Measurements from ENCODE around the gene FAM53C.

The FAM53C gene

GRCh38 chr5:138353560-138354080 is 15.6 kb downstream of the FAM53C start:
- H3K9me3 ChIP-seq (ENCODE audit: insufficient read depth, low read depth, low read length), result peaks cover 2% of the 10 kb centered on the region
- no peak for DNase-seq
- H3K4ac ChIP-seq (ENCODE audit: low read depth, low read length), result peak overlapping the region; percentile 57
- H4K12ac ChIP-seq (ENCODE audit: low read depth, low read length), result no peak overlapping the region
- no peak overlapping the region for H3K14ac ChIP-seq (ENCODE audit: low read length)
- peak overlapping the region; percentile 79 for H3K4me2 ChIP-seq (ENCODE audit: low read length)
- H2BK5ac ChIP-seq (ENCODE audit: low read depth, low read length, poor library complexity), result peak overlapping the region; percentile 23
- H3K4me3 ChIP-seq (ENCODE audit: low read depth, low read length), result peak overlapping the region; percentile 97
- H3K9ac ChIP-seq (ENCODE audit: low read length), result peak overlapping the region; percentile 94
- H4K8ac ChIP-seq (ENCODE audit: low read depth, low read length), result peak overlapping the region; percentile 91
- no peak overlapping the region for H2AK5ac ChIP-seq (ENCODE audit: low read length)
- H3K36me3 ChIP-seq (ENCODE audit: control insufficient read depth in 1 of 2, insufficient read depth in 2 of 2, low read length in 2 of 2), result peaks cover 6 to 8% of the 10 kb centered on the region in 2 experiments
- H2BK12ac ChIP-seq (ENCODE audit: low read length), result no peak overlapping the region
- H3K79me2 ChIP-seq (ENCODE audit: control insufficient read depth, insufficient read depth, low read length, poor library complexity), result peaks cover 19% of the 10 kb centered on the region
- H3K79me1 ChIP-seq (ENCODE audit: low read length), result peaks cover 10% of the 10 kb centered on the region
- H2BK120ac ChIP-seq (ENCODE audit: insufficient read depth, low read length, poor library complexity), result no peak overlapping the region
- no CpG with 5 or more reads among the region's 11 CpGs for WGBS (ENCODE audit: extremely low coverage, insufficient coverage, insufficient read length)
- H3K27ac ChIP-seq (ENCODE audit: low read depth, low read length), result peak overlapping the region; percentile 91
- H2AFZ ChIP-seq (ENCODE audit: insufficient read depth, low read length, poor library complexity), result peak overlapping the region; percentile 32
- H3K27me3 ChIP-seq (ENCODE audit: insufficient read depth, low read length), result no peaks in the 10 kb centered on the region
- no peak overlapping the region for H3K23ac ChIP-seq (ENCODE audit: low read length)
- peaks cover 2 to 3% of the 10 kb centered on the region in 2 experiments for H3K4me1 ChIP-seq (ENCODE audit: control insufficient read depth in 1 of 2, insufficient read depth in 2 of 2, low read length in 2 of 2)
- peak overlapping the region; percentile 89 for H4K91ac ChIP-seq (ENCODE audit: low read depth, low read length)
- H3K18ac ChIP-seq (ENCODE audit: low read length), result no peak overlapping the region

- Histone ChIP-seq H4K8ac (ENCODE audit: low read depth, low read length) (no peak overlapping the region), H3K14ac (ENCODE audit: low read length) (no peak overlapping the region), H3K18ac (ENCODE audit: low read length) (no peak overlapping the region), H3K36me3 (ENCODE audit: control insufficient read depth in 1 of 2, insufficient read depth in 2 of 2, low read length in 2 of 2) (peaks cover 2 to 3% of the 10 kb centered on the region in 2 experiments), H3K4me1 (ENCODE audit: control insufficient read depth in 1 of 2, insufficient read depth in 2 of 2, low read length in 2 of 2) (peaks cover 2 to 3% of the 10 kb centered on the region in 2 experiments), H3K4me3 (ENCODE audit: low read depth, low read length) (no peak overlapping the region), H3K4ac (ENCODE audit: low read depth, low read length) (peak overlapping the region; percentile 96), H3K9ac (ENCODE audit: low read length) (no peak overlapping the region), H2AK5ac (ENCODE audit: low read length) (no peak overlapping the region), H3K9me3 (ENCODE audit: insufficient read depth, low read depth, low read length) (peaks cover 2% of the 10 kb centered on the region), H3K4me2 (ENCODE audit: low read length) (peak overlapping the region; percentile 79), H2BK5ac (ENCODE audit: low read depth, low read length, poor library complexity) (no peak overlapping the region), H2BK12ac (ENCODE audit: low read length) (no peak overlapping the region), H3K27me3 (ENCODE audit: insufficient read depth, low read length) (no peaks in the 10 kb centered on the region), H4K91ac (ENCODE audit: low read depth, low read length) (no peak overlapping the region), H4K12ac (ENCODE audit: low read depth, low read length) (no peak overlapping the region), H3K79me2 (ENCODE audit: control insufficient read depth, insufficient read depth, low read length, poor library complexity) (peaks cover 19% of the 10 kb centered on the region), H2BK120ac (ENCODE audit: insufficient read depth, low read length, poor library complexity) (no peak overlapping the region), H3K27ac (ENCODE audit: low read depth, low read length) (no peak overlapping the region), H2AFZ (ENCODE audit: insufficient read depth, low read length, poor library complexity) (no peak overlapping the region), H3K79me1 (ENCODE audit: low read length) (peaks cover 10% of the 10 kb centered on the region), H3K23ac (ENCODE audit: low read length) (no peak overlapping the region)
- no peak for DNase-seq
- WGBS (ENCODE audit: extremely low coverage, insufficient coverage, insufficient read length), result no CpG with 5 or more reads among the region's 5 CpGs
These were observed 16.3 kb downstream of the FAM53C start for GRCh38 chr5:138354387-138354786.

DNA sequence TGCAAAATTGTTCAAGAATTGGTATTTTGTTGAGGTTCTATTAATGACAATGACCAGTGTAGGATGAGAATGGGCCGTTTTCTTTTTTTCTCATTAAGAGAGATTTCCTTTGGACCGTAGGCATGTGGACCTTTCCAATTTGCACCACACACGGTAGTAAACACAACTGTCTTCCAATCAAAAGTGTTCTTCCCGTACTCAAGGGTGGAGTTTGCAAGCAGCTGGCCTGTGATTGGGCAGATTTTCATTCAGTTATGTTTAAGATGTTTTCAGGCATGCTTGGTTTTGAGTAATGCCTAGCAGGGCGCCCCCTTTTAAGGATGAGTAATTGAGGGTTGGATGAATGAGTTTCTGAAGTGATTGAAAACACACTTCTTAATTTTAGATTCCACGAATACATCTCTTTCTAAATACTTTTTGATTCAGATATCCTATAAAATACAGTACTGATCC is 16.9 kb downstream of the FAM53C start:
- H2AK5ac ChIP-seq (ENCODE audit: low read length), result no peak overlapping the region
- H2BK12ac ChIP-seq (ENCODE audit: low read length), result no peak overlapping the region
- H3K4me3 ChIP-seq (ENCODE audit: low read depth, low read length), result no peak overlapping the region
- peaks cover 2 to 3% of the 10 kb centered on the region in 2 experiments for H3K4me1 ChIP-seq (ENCODE audit: control insufficient read depth in 1 of 2, insufficient read depth in 2 of 2, low read length in 2 of 2)
- peaks cover 2% of the 10 kb centered on the region for H3K9me3 ChIP-seq (ENCODE audit: insufficient read depth, low read depth, low read length)
- no peak overlapping the region for H4K8ac ChIP-seq (ENCODE audit: low read depth, low read length)
- no peak overlapping the region for H3K27ac ChIP-seq (ENCODE audit: low read depth, low read length)
- peak overlapping the region; percentile 96 for H3K4ac ChIP-seq (ENCODE audit: low read depth, low read length)
- H3K14ac ChIP-seq (ENCODE audit: low read length), result no peak overlapping the region
- peaks cover 10% of the 10 kb centered on the region for H3K79me1 ChIP-seq (ENCODE audit: low read length)
- H3K18ac ChIP-seq (ENCODE audit: low read length), result no peak overlapping the region
- H2BK120ac ChIP-seq (ENCODE audit: insufficient read depth, low read length, poor library complexity), result no peak overlapping the region
- H3K79me2 ChIP-seq (ENCODE audit: control insufficient read depth, insufficient read depth, low read length, poor library complexity), result peaks cover 19% of the 10 kb centered on the region
- no peak overlapping the region for H2BK5ac ChIP-seq (ENCODE audit: low read depth, low read length, poor library complexity)
- no CpG with 5 or more reads among the region's 6 CpGs for WGBS (ENCODE audit: extremely low coverage, insufficient coverage, insufficient read length)
- DNase-seq, result peak in 1 of 2 donors; percentile 36
- peaks cover 0 to 2% of the 10 kb centered on the region in 2 experiments for H3K36me3 ChIP-seq (ENCODE audit: control insufficient read depth in 1 of 2, insufficient read depth in 2 of 2, low read length in 2 of 2)
- H4K91ac ChIP-seq (ENCODE audit: low read depth, low read length), result no peak overlapping the region
- no peaks in the 10 kb centered on the region for H3K27me3 ChIP-seq (ENCODE audit: insufficient read depth, low read length)
- no peak overlapping the region for H3K9ac ChIP-seq (ENCODE audit: low read length)
- H3K23ac ChIP-seq (ENCODE audit: low read length), result no peak overlapping the region
- peak overlapping the region; percentile 36 for H3K4me2 ChIP-seq (ENCODE audit: low read length)
- H2AFZ ChIP-seq (ENCODE audit: insufficient read depth, low read length, poor library complexity), result no peak overlapping the region
- no peak overlapping the region for H4K12ac ChIP-seq (ENCODE audit: low read depth, low read length)

- Histone ChIP-seq H2BK12ac (ENCODE audit: low read length) (no peak overlapping the region), H4K12ac (ENCODE audit: low read depth, low read length) (no peak overlapping the region), H3K18ac (ENCODE audit: low read length) (no peak overlapping the region), H2BK120ac (ENCODE audit: insufficient read depth, low read length, poor library complexity) (no peak overlapping the region), H2AFZ (ENCODE audit: insufficient read depth, low read length, poor library complexity) (no peak overlapping the region), H3K27ac (ENCODE audit: low read depth, low read length) (no peak overlapping the region), H3K27me3 (ENCODE audit: insufficient read depth, low read length) (no peaks in the 10 kb centered on the region), H3K79me2 (ENCODE audit: control insufficient read depth, insufficient read depth, low read length, poor library complexity) (peaks cover 4% of the 10 kb centered on the region), H3K9me3 (ENCODE audit: insufficient read depth, low read depth, low read length) (no peaks in the 10 kb centered on the region), H3K4me1 (ENCODE audit: control insufficient read depth in 1 of 2, insufficient read depth in 2 of 2, low read length in 2 of 2) (no peaks in the 10 kb centered on the region), H4K91ac (ENCODE audit: low read depth, low read length) (no peak overlapping the region), H3K4me3 (ENCODE audit: low read depth, low read length) (no peak overlapping the region), H3K4ac (ENCODE audit: low read depth, low read length) (no peak overlapping the region), H3K23ac (ENCODE audit: low read length) (no peak overlapping the region), H3K36me3 (ENCODE audit: control insufficient read depth in 1 of 2, insufficient read depth in 2 of 2, low read length in 2 of 2) (peaks cover 0 to 2% of the 10 kb centered on the region in 2 experiments), H3K14ac (ENCODE audit: low read length) (no peak overlapping the region), H2BK5ac (ENCODE audit: low read depth, low read length, poor library complexity) (no peak overlapping the region), H4K8ac (ENCODE audit: low read depth, low read length) (no peak overlapping the region), H3K79me1 (ENCODE audit: low read length) (no peaks in the 10 kb centered on the region), H2AK5ac (ENCODE audit: low read length) (no peak overlapping the region), H3K9ac (ENCODE audit: low read length) (no peak overlapping the region), H3K4me2 (ENCODE audit: low read length) (no peak overlapping the region)
- no peak for DNase-seq
- WGBS (ENCODE audit: extremely low coverage, insufficient coverage, insufficient read length), result no CpG with 5 or more reads among the region's 3 CpGs
These were observed 21.6 kb downstream of the FAM53C start for GRCh38 chr5:138359621-138360020.

All from trophoblast cell (in vitro differentiated cells and primary cell).